GM10266 (cell line): ENCODE data around the gene VTA1.

Experiments
- DNase-seq: peaks from one replicate; pipeline ENCODE4 v3.0.0; 2012; ENCODE audit errors: extremely low spot score
- CTCF ChIP-seq: IDR thresholded peaks from 2 replicates; pipeline ENCODE4 v1.5.1; 2012; ENCODE audit warnings: mild to moderate bottlenecking, low read depth; ENCODE audit not compliant: control insufficient read depth, insufficient read depth; ENCODE audit errors: missing control alignments

VTA1 gene

GRCh38 chr6:142254513-142254912 lies 107.5 kb downstream of the VTA1 start:
- no peak for TF ChIP-seq CTCF
- no peak for DNase-seq

- no peak for TF ChIP-seq CTCF
- DNase-seq, result no peak
Observed at GRCh38 chr6:142255785-142256184, 108.7 kb downstream of the VTA1 start.

GRCh38 chr6:142258305-142258704 lies 111.2 kb downstream of the VTA1 start:
- no peak for DNase-seq
- TF ChIP-seq CTCF, result no peak

- no peak for TF ChIP-seq CTCF
- no peak for DNase-seq
Observed at GRCh38 chr6:142258757-142259156, 111.7 kb downstream of the VTA1 start.

GRCh38 chr6:142260748-142261147 lies 113.7 kb downstream of the VTA1 start:
- no peak for TF ChIP-seq CTCF
- no peak for DNase-seq

- TF ChIP-seq CTCF, result no peak
- DNase-seq, result no peak
Observed at GRCh38 chr6:142262231-142262630, 115.2 kb downstream of the VTA1 start.

GRCh38 chr6:142265476-142265875 lies 118.4 kb downstream of the VTA1 start:
- DNase-seq, result no peak
- TF ChIP-seq CTCF, result no peak
